ENCODE data around the gene PCDHB2. TPM values are rescaled to one million over a fixed set of nuclear protein-coding genes. Genes with fewer than 3 reads are reported as not detected.

Gene PCDHB2
- total RNA-seq, 1 experiment from 2014 or later, result 26.3 TPM

DNA sequence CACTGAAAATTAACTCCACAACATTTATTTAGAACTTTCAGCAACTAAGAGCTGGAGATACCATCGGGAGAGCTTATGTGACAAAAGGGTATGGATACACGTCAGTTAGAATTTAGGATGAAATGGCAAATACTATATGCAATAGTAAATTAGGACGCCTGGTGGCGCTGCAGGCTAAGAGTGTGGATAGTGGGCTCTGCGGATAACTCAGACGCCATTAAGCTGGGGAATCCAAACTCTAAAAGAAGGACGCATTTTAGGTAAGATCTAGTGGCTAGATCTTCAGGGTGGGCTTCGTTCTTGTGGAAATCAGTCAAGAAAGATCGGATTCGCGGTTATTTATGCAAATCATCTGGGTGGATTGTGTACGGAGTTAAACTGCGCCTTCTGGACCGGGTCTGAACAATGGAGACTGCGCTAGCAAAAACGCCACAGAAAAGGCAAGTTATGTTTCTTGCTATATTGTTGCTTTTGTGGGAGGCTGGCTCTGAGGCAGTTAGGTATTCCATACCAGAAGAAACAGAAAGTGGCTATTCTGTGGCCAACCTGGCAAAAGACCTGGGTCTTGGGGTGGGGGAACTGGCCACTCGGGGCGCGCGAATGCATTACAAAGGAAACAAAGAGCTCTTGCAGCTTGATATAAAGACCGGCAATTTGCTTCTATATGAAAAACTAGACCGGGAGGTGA, 40.8 kb downstream of the PCDHB2 start, which contains the start of gene PCDHB5:
PCDHB5 (plus strand) TSS at position 177 of the 688 bp plus-strand sequence; CDS start at position 406, 229 bp downstream.
- Histone ChIP-seq H3K4me2 (ENCODE audit: insufficient read depth, insufficient read length, low read length) (no peak within 1 kb of the TSS), H3T11ph (ENCODE audit: low read length) (peak within 1 kb of the TSS; percentile 89), H3K27ac (ENCODE audit: insufficient read length, low read depth, low read length) (no peak within 1 kb of the TSS), H3K23me2 (ENCODE audit: insufficient read length, low read depth, low read length, poor library complexity, severe bottlenecking) (peaks cover 6% of the 10 kb centered on the region), H3K14ac (ENCODE audit: insufficient read depth, low read length) (peak within 1 kb of the TSS; percentile 93; the same call in 1 of the 2 replicates), H2BK20ac (ENCODE audit: low read depth, low read length, poor library complexity, severe bottlenecking) (peak within 1 kb of the TSS; percentile 78), H3K79me1 (ENCODE audit: insufficient read depth, low read depth, low read length, poor library complexity, severe bottlenecking) (no peaks in the 10 kb centered on the region), H2BK12ac (ENCODE audit: insufficient read length, low read depth, low read length) (no peak within 1 kb of the TSS), H2BK5ac (ENCODE audit: insufficient read length, low read length) (no peak within 1 kb of the TSS), H4K91ac (ENCODE audit: insufficient read length, low read depth, low read length) (no peak within 1 kb of the TSS), H3K4me1 (ENCODE audit: insufficient read depth, low read length) (no peaks in the 10 kb centered on the region), H3K9me3 (ENCODE audit: control insufficient read depth, low read depth, low read length) (no peaks in the 10 kb centered on the region), H3K79me2 (ENCODE audit: insufficient read depth, low read length) (no peaks in the 10 kb centered on the region), H2BK15ac (ENCODE audit: low read depth, low read length) (no peak within 1 kb of the TSS), H4K20me1 (ENCODE audit: control insufficient read depth, insufficient read depth, insufficient read length) (no peaks in the 10 kb centered on the region), H4K8ac (replicated peaks; ENCODE audit: insufficient read length, low read depth, low read length) (no peak within 1 kb of the TSS), H2BK120ac (ENCODE audit: low read depth, low read length, poor library complexity, severe bottlenecking) (peak within 1 kb of the TSS; percentile 87), H2AK5ac (ENCODE audit: insufficient read length, low read length) (no peak within 1 kb of the TSS), H3K27me3 (ENCODE audit: insufficient read depth, low read length) (no peaks in the 10 kb centered on the region), H3K18ac (ENCODE audit: insufficient read length, low read depth, low read length) (peak within 1 kb of the TSS; percentile 98), H3K56ac (ENCODE audit: insufficient read length, low read depth, low read length) (no peak within 1 kb of the TSS), H3K9ac (ENCODE audit: extremely low read depth, insufficient read length, low read length) (no peak within 1 kb of the TSS), H2AFZ (ENCODE audit: low read length) (peak within 1 kb of the TSS; percentile 90), H4K5ac (ENCODE audit: insufficient read length, low read depth, low read length) (no peak within 1 kb of the TSS), H3K23ac (ENCODE audit: insufficient read length, low read depth, low read length) (no peak within 1 kb of the TSS), H3K4ac (ENCODE audit: low read depth, low read length) (no peak within 1 kb of the TSS; the same call in 1 of the 2 replicates)
- Mint-ChIP-seq H3K27me3 (ENCODE audit: low read depth) (peaks cover 2% of the 10 kb centered on the region; the same call in 1 of the 2 replicates), H3K4me1 (peaks cover 4 to 7% of the 10 kb centered on the region in 2 experiments; a peak in 2 of 4 replicates), H3K4me3 (peak within 1 kb of the TSS in 1 of 2 experiments; percentile 63; a peak in 2 of 5 replicates), H3K36me3 (ENCODE audit: insufficient read depth in 1 of 3, low read depth in 3 of 3) (peaks cover 16 to 44% (median 20%) of the 10 kb centered on the region in 3 experiments), H3K9me3 (peaks cover 45 to 60% of the 10 kb centered on the region in 2 experiments), H3K27ac (peak within 1 kb of the TSS in 2 of 3 experiments; percentile 41 to 46; a peak in 4 of 7 replicates)
- TF ChIP-seq, protein P1, sequence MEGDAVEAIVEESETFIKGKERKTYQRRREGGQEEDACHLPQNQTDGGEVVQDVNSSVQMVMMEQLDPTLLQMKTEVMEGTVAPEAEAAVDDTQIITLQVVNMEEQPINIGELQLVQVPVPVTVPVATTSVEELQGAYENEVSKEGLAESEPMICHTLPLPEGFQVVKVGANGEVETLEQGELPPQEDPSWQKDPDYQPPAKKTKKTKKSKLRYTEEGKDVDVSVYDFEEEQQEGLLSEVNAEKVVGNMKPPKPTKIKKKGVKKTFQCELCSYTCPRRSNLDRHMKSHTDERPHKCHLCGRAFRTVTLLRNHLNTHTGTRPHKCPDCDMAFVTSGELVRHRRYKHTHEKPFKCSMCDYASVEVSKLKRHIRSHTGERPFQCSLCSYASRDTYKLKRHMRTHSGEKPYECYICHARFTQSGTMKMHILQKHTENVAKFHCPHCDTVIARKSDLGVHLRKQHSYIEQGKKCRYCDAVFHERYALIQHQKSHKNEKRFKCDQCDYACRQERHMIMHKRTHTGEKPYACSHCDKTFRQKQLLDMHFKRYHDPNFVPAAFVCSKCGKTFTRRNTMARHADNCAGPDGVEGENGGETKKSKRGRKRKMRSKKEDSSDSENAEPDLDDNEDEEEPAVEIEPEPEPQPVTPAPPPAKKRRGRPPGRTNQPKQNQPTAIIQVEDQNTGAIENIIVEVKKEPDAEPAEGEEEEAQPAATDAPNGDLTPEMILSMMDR (conservative IDR thresholded peaks at IDR 0.05), result peak; percentile 81
- WGBS (ENCODE audit: extremely low coverage, insufficient read length, low lambda C conversion rate), result no CpG with 5 or more reads among the region's 22 CpGs
- DNase-seq, result peak; percentile 68

Measured in H9 (cell line).